Panc1 (cell line): ENCODE data around the gene TMED6. TPM values are rescaled to one million over a fixed set of nuclear protein-coding genes. Genes with fewer than 3 reads are reported as not detected.

ENCODE experiments used
- ATAC-seq: fragments of 200-7000 bp; cut with Tn5 transposase; 2 replicates; pipeline ENCODE4 v1.9.1; 2020; ENCODE audit warnings: mild to moderate bottlenecking, moderate library complexity
- BruUV-seq: library from RNA; stranded (reverse); fragments of 400-500 nt; replicated peaks from 2 replicates; lab custom pipeline; 2021; lab: Mats Ljungman, UMichigan
- CTCF ChIA-PET: fragments of 300-600 bp; sonication (Branson Sonifier 250); formaldehyde crosslinking; loops from one replicate; lab custom pipeline; 2022; ENCODE audit warnings: antibody characterized with exemption; lab: Charles Lee
- POLR2A ChIA-PET: fragments of 300-600 bp; sonication (Branson Sonifier 250); formaldehyde crosslinking; loops from one replicate; lab custom pipeline; 2022; ENCODE audit warnings: antibody characterized with exemption; lab: Charles Lee
- DNase-seq: peaks from one replicate; pipeline ENCODE4 v3.0.0-alpha.2; 2010; ENCODE audit warnings: low read depth, low spot score
- H3K27ac ChIP-seq: 2 replicates; pipeline ENCODE4 v1.5.1; 2011; ENCODE audit warnings: mild to moderate bottlenecking, low read length, inconsistent platforms
- H3K27me3 ChIP-seq: fragments of 200-500 bp; sonication (Bioruptor generic); 2 replicates; pipeline ENCODE4 v1.6.0; 2014; ENCODE audit warnings: low read length, inconsistent platforms; ENCODE audit not compliant: control insufficient read depth, insufficient read depth
- H3K36me3 ChIP-seq: fragments of 200-500 bp; sonication (Bioruptor generic); 2 replicates; pipeline ENCODE4 v1.5.1; 2014; ENCODE audit warnings: inconsistent platforms, mild to moderate bottlenecking, low read length, moderate library complexity; ENCODE audit not compliant: control insufficient read depth, insufficient read depth
- H3K4me1 ChIP-seq: 2 replicates; pipeline ENCODE4 v1.5.1; 2011; ENCODE audit warnings: inconsistent platforms, mild to moderate bottlenecking, low read length, moderate library complexity; ENCODE audit not compliant: control insufficient read depth, insufficient read depth
- H3K4me3 ChIP-seq, 2 experiments: 2 replicates each; pipeline ENCODE4 v1.5.1; 2011 to 2012; ENCODE audit warnings: low read depth in 2 of 2, low read length in 2 of 2, mild to moderate bottlenecking in 2 of 2, inconsistent platforms in 1 of 2, moderate library complexity in 1 of 2
- H3K9me3 ChIP-seq: fragments of 200-500 bp; sonication (Bioruptor generic); 2 replicates; pipeline ENCODE4 v1.5.1; 2014; ENCODE audit warnings: low read depth, mild to moderate bottlenecking, inconsistent platforms, low read length, moderate library complexity; ENCODE audit not compliant: control insufficient read depth, insufficient read depth
- POLR2AphosphoS5 ChIP-seq: IDR thresholded peaks from 2 replicates; pipeline ENCODE4 v1.6.1; 2012; ENCODE audit warnings: mild to moderate bottlenecking, low read depth, low read length, moderate library complexity
- SIN3A ChIP-seq: IDR thresholded peaks from 2 replicates; pipeline ENCODE4 v1.6.1; 2012; ENCODE audit warnings: low read depth, mild to moderate bottlenecking, low read length, moderate library complexity, borderline replicate concordance; ENCODE audit not compliant: insufficient read depth
- TCF7L2 ChIP-seq: IDR thresholded peaks from 2 replicates; pipeline ENCODE4 v1.6.1; 2011; ENCODE audit warnings: mild to moderate bottlenecking, low read depth, low read length, inconsistent platforms
- in situ Hi-C: cut with HindIII; loops from 2 replicates; pipeline ENCODE4 v1.10.0; 2016; ENCODE audit warnings: low sequenced_read_pairs, low pct_unique_long_range_greater_than_20kb
- intact Hi-C: fragments of 100-400 bp; cut with micrococcal nuclease; formaldehyde crosslinking; loops from one replicate; pipeline ENCODE4 v1.10.0; 2022; ENCODE audit not compliant: unreplicated experiment
- total RNA-seq: library from RNA; stranded (reverse); gene quantifications from one replicate; pipeline ENCODE4 v1.2.1, GENCODE V29; 2021; ENCODE audit not compliant: unreplicated experiment
- TF ChIP-seq, protein P1 (sequence below), 2 experiments: IDR thresholded peaks; 2 replicates each; pipeline ENCODE4 v1.6.1; 2011 to 2012; ENCODE audit warnings: low read depth in 2 of 2, control low read depth in 1 of 2, low read length in 1 of 2, mild to moderate bottlenecking in 1 of 2, moderate library complexity in 1 of 2; ENCODE audit not compliant: insufficient read depth in 1 of 2
- TF ChIP-seq, protein P2 (sequence below): fragments of 450-650 bp; IDR thresholded peaks from 2 replicates; pipeline ENCODE4 v1.5.1; 2017; ENCODE audit warnings: mild to moderate bottlenecking

The TMED6 gene
- total RNA-seq, 1 experiment from 2014 or later, result 0.36 TPM

DNA sequence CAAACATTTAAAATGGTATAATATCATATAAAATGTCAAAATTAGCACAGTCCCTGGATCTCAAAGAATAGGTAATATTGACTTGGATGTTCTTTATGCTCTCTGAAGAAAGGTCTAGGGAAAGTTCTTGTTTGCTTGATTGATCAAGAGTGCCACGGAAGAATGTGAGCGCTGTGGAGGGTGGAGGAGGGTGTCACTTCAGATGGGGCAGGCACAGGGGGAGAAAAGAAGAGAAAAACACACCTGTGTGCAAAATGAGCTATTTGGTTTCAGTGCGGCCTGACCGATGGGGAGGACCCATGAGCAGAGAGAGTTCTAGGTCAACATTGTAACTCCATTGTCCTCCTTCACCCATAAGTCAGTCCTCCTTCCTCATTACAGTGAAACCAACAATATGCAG, 49.3 kb downstream of the TMED6 start:
- CTCF ChIA-PET, result no interaction called here
- H3K27ac ChIP-seq, result no peak overlapping the region
- in situ Hi-C loops (no loop called here), intact Hi-C loops (no loop called here)
- ATAC-seq (no peak), DNase-seq (no peak)
- no peak overlapping the region for H3K4me3 ChIP-seq
- BruUV-seq, result no TSS peak
- H3K4me1 ChIP-seq, result no peaks in the 10 kb centered on the region
- TF ChIP-seq, protein P1, sequence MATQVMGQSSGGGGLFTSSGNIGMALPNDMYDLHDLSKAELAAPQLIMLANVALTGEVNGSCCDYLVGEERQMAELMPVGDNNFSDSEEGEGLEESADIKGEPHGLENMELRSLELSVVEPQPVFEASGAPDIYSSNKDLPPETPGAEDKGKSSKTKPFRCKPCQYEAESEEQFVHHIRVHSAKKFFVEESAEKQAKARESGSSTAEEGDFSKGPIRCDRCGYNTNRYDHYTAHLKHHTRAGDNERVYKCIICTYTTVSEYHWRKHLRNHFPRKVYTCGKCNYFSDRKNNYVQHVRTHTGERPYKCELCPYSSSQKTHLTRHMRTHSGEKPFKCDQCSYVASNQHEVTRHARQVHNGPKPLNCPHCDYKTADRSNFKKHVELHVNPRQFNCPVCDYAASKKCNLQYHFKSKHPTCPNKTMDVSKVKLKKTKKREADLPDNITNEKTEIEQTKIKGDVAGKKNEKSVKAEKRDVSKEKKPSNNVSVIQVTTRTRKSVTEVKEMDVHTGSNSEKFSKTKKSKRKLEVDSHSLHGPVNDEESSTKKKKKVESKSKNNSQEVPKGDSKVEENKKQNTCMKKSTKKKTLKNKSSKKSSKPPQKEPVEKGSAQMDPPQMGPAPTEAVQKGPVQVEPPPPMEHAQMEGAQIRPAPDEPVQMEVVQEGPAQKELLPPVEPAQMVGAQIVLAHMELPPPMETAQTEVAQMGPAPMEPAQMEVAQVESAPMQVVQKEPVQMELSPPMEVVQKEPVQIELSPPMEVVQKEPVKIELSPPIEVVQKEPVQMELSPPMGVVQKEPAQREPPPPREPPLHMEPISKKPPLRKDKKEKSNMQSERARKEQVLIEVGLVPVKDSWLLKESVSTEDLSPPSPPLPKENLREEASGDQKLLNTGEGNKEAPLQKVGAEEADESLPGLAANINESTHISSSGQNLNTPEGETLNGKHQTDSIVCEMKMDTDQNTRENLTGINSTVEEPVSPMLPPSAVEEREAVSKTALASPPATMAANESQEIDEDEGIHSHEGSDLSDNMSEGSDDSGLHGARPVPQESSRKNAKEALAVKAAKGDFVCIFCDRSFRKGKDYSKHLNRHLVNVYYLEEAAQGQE (IDR thresholded peaks at IDR 0.05; ENCODE audit: insufficient read depth in 1 of 2, low read depth in 2 of 2, low read length in 1 of 2), result no peak
- TF ChIP-seq SIN3A, result no peak
- TF ChIP-seq POLR2AphosphoS5, result no peak
- TF ChIP-seq, protein P2, sequence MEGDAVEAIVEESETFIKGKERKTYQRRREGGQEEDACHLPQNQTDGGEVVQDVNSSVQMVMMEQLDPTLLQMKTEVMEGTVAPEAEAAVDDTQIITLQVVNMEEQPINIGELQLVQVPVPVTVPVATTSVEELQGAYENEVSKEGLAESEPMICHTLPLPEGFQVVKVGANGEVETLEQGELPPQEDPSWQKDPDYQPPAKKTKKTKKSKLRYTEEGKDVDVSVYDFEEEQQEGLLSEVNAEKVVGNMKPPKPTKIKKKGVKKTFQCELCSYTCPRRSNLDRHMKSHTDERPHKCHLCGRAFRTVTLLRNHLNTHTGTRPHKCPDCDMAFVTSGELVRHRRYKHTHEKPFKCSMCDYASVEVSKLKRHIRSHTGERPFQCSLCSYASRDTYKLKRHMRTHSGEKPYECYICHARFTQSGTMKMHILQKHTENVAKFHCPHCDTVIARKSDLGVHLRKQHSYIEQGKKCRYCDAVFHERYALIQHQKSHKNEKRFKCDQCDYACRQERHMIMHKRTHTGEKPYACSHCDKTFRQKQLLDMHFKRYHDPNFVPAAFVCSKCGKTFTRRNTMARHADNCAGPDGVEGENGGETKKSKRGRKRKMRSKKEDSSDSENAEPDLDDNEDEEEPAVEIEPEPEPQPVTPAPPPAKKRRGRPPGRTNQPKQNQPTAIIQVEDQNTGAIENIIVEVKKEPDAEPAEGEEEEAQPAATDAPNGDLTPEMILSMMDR, result no peak
- TF ChIP-seq TCF7L2, result no peak
- no peaks in the 10 kb centered on the region; the same call in 1 of the 2 replicates for H3K36me3 ChIP-seq
- POLR2A ChIA-PET, result no interaction called here
- H3K27me3 ChIP-seq, result no peaks in the 10 kb centered on the region
- H3K9me3 ChIP-seq, result no peaks in the 10 kb centered on the region

DNA sequence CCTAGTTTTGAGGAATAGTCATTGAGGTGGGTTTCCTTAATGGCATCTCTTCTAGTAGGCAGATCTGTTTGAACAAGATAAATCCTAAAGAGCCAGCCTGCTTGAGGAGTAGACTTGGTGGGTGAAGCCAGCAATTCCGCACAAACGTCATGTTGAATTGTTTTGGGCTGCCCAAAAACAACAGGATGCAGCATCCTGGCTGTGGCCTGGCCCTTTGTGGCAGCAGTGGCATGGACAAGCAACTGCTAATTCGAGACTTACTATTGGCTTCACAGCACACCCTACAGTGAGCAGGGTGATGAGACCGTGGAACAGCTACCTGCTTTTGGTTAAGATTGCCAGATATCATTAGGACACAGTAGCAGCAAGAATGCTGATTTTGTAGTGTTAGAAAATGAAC, 49.7 kb downstream of the TMED6 start:
- ChIA-PET POLR2A (interaction anchor here (0.6 kb wide), 1 partner anchor 178 kb away, joined by 9 read pairs; no protein-coding TSS in a partner anchor), CTCF (interaction anchor here (0.6 kb wide), 1 partner anchor 289 kb away, joined by 3 read pairs; no protein-coding TSS in a partner anchor)
- Histone ChIP-seq H3K9me3 (no peaks in the 10 kb centered on the region), H3K27ac (no peak overlapping the region), H3K4me3 (no peak overlapping the region), H3K4me1 (no peaks in the 10 kb centered on the region), H3K27me3 (no peaks in the 10 kb centered on the region), H3K36me3 (no peaks in the 10 kb centered on the region; the same call in 1 of the 2 replicates)
- in situ Hi-C loops, result no loop called here
- DNase-seq (no peak), ATAC-seq (no peak)
- TF ChIP-seq POLR2AphosphoS5 (no peak), SIN3A (no peak), TCF7L2 (no peak)
- TF ChIP-seq, protein P1 (IDR thresholded peaks at IDR 0.05; ENCODE audit: insufficient read depth in 1 of 2, low read depth in 2 of 2, low read length in 1 of 2), result no peak
- TF ChIP-seq, protein P2, result no peak
- TSS peak; percentile 35 for BruUV-seq
- intact Hi-C loops, result no loop called here
